Right lobe of liver (tissue), 6 donors: Measurements from ENCODE around the gene SLC29A1. TPM values are rescaled to one million over a fixed set of nuclear protein-coding genes. Genes with fewer than 3 reads are reported as not detected.

Experiments used
- ATAC-seq, 4 donors: fragments of 200-7000 bp; cut with Tn5 transposase; one replicate each; pipeline ENCODE4 v1.9.1; 2020; ENCODE audit warnings: mild to moderate bottlenecking in 4 of 4, moderate library complexity in 4 of 4
- DNase-seq, 3 donors: peaks; one replicate each; pipeline ENCODE4 v3.0.0-alpha.2; 2020
- H3K27ac ChIP-seq, 3 donors: fragments of 200-600 bp; one replicate each; pipeline ENCODE4 v1.8.0; 2022
- H3K27me3 ChIP-seq, 2 donors: fragments of 200-600 bp; one replicate each; pipeline ENCODE4 v1.8.0; 2022
- H3K36me3 ChIP-seq, 4 donors: fragments of 200-600 bp; sonication (generic) in 1 of 4; one replicate each; pipeline versions ENCODE4 v1.5.1 to v1.8.0; 2017 to 2022; ENCODE audit warnings: control low read depth in 1 of 4
- H3K4me1 ChIP-seq, 4 donors: fragments of 200-600 bp; sonication (generic) in 1 of 4; one replicate each; pipeline versions ENCODE4 v1.5.1 to v1.8.0; 2017 to 2022; ENCODE audit warnings: control low read depth in 1 of 4
- H3K4me3 ChIP-seq, 3 donors: fragments of 200-600 bp; one replicate each; pipeline ENCODE4 v1.8.0; 2022
- H3K9me3 ChIP-seq, 4 donors: fragments of 200-600 bp; sonication (generic) in 1 of 4; one replicate each; pipeline versions ENCODE4 v1.5.1 to v1.8.0; 2017 to 2022; ENCODE audit warnings: control low read depth in 1 of 4
- CTCF ChIP-seq, 4 donors: fragments of 200-600 bp in 3 of 4; fragments of 450-650 bp in 1 of 4; IDR thresholded peaks; one replicate each; pipeline versions ENCODE4 v1.5.1 to v1.8.0; 2016 to 2022; ENCODE audit warnings: antibody characterized with exemption in 4 of 4, mild to moderate bottlenecking in 2 of 4
- POLR2A ChIP-seq: fragments of 450-650 bp; IDR thresholded peaks from one replicate; pipeline ENCODE4 v1.6.1; 2017; ENCODE audit warnings: antibody characterized with exemption, mild to moderate bottlenecking
- WGBS: methylation state at CpG from one replicate; pipeline ENCODE4 v1.1.6; 2018; ENCODE audit warnings: low coverage, low lambda C conversion rate; ENCODE audit not compliant: insufficient coverage; ENCODE audit errors: missing lambda C conversion rate; 5-methylcytosine and 5-hydroxymethylcytosine counted together
- intact Hi-C, 2 donors: fragments of 100-400 bp; cut with DNase I; formaldehyde crosslinking; loops; one replicate each; pipeline versions ENCODE4 v1.11.2 to v1.14.1; 2022
- total RNA-seq, 6 experiments: library from RNA; depleted of rRNA in 2 of 6; stranded (reverse); fragments of >200 nt in 2 of 6; fragmentation: NEBNext Ultra II Directional in 3 of 6; extraction: Animal tissue kit (Norgen Biotek cat#: 25700) in 3 of 6; gene quantifications; one replicate each; pipeline versions ENCODE4 v1.1.0 to v1.2.4, GENCODE V29; 2016 to 2023
- donor health status: DM: no; HTN: yes; CAD: no.
- donor health status: DM: no; HTN: no; CAD: no.
- donor health status: DM: no; HTN: no; CAD: no.
- donor health status: DM: no; HTN: yes; CAD: no.
- donor health status: DM: no; HTN: yes; CAD: no.

The SLC29A1 gene
- total RNA-seq, 6 experiments from 2014 or later = 27.4 to 51.3 (median 31.4) TPM

DNA sequence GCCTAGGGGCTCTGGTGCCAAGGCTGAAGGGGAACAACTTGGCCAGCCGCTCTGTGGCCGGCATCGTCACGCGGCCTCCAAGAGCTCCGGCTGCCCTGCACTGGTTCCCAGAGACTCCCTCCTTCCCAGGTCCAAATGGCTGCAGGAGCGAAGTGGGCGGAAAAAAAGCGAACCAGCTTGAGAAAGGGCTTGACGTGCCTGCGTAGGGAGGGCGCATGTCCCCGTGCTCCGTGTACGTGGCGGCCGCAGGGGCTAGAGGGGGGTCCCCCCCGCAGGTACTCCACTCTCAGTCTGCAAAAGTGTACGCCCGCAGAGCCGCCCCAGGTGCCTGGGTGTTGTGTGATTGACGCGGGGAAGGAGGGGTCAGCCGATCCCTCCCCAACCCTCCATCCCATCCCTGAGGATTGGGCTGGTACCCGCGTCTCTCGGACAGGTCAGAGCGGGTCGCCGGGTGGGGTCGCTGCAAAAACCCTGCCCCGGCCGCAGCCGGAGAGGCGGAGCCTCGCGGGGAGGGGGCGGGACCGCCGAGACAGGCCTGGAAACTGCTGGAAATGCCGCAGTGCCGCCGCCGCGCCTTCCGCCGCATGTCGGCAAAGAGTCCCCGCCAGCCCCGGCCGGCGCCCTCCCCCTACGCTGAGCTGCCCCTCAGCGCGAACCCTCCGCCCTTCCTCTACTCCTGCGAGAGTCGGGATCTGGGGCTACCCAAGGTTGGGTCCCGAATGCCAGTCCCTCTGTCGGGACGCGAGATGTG is 22.7 kb downstream of the SLC29A1 start:
- Histone ChIP-seq H3K27me3 (no peaks in the 10 kb centered on the region), H3K36me3 (peaks cover 7 to 28% (median 22%) of the 10 kb centered on the region in 4 donors), H3K4me1 (peaks cover 0 to 36% (median 2%) of the 10 kb centered on the region in 4 donors), H3K4me3 (peak overlapping the region; percentile 67 to 73 (median 73)), H3K9me3 (no peaks in the 10 kb centered on the region), H3K27ac (peak overlapping the region; percentile 100)
- peak; percentile 6 to 43 (median 31) for TF ChIP-seq CTCF (IDR thresholded peaks at IDR 0.05)
- no peak for TF ChIP-seq POLR2A
- WGBS = 0% methylated on average over 4 of the region's 62 CpGs
- intact Hi-C loops = no loop called here
- ATAC-seq (peak; percentile 75 to 89 (median 81)), DNase-seq (peak; percentile 94 to 96 (median 95))

DNA sequence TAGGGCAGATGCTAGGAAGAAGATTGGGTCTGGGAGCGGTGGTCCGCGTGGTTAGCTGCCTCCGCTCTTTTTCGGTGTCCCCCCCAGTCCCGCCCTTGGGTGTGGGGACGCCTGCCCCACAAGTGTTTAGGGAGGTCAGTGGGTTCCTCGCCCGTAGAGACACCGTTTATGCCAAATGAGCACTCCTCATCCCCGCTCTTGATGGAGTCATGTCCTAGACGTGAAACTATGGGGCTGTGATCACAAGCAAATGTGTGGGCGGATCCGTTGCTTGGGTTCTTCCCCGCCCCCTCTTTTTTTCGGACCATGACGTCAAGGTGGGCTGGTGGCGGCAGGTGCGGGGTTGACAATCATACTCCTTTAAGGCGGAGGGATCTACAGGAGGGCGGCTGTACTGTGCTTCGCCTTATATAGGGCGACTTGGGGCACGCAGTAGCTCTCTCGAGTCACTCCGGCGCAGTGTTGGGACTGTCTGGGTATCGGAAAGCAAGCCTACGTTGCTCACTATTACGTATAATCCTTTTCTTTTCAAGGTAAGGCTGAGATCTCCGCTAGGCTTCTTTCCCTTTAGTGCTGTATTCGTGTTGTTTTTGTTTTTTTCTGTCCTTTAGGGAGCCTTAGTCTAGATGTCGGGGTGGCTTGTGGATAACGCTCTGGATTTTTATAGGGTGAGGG is 23.4 kb downstream of the SLC29A1 start, which contains the start of gene HSP90AB1:
Gene HSP90AB1, plus strand, starts transcription at position 439 of the 675 bp plus-strand sequence. CDS start 1,529 bp downstream, outside the sequence.
- H3K4me1 ChIP-seq = peaks cover 0 to 43% (median 2%) of the 10 kb centered on the region in 4 donors
- intact Hi-C loops = no loop called here
- under 1% methylated on average over 33 of the region's 34 CpGs for WGBS
- peak within 1 kb of the TSS; percentile 100 for H3K27ac ChIP-seq
- peaks cover 7 to 35% (median 27%) of the 10 kb centered on the region in 4 donors for H3K36me3 ChIP-seq
- peak; percentile 72 to 86 (median 82) for ATAC-seq
- TF ChIP-seq POLR2A (peak; percentile 99), CTCF (IDR thresholded peaks at IDR 0.05) (no peak)
- H3K27me3 ChIP-seq = no peaks in the 10 kb centered on the region
- peak; percentile 91 to 97 (median 96) for DNase-seq
- H3K9me3 ChIP-seq = no peaks in the 10 kb centered on the region
- H3K4me3 ChIP-seq = peak within 1 kb of the TSS; percentile 67 to 73 (median 73)

- peak; percentile 26 to 38 (median 28) for ATAC-seq
- intact Hi-C loops = no loop called here
- peak overlapping the region; percentile 100 for H3K27ac ChIP-seq
- H3K4me3 ChIP-seq = peak overlapping the region; percentile 67 to 73 (median 73)
- no peak for TF ChIP-seq POLR2A
- TF ChIP-seq CTCF (IDR thresholded peaks at IDR 0.05) = no peak
- WGBS = under 1% methylated on average over 30 of the region's 52 CpGs
- peaks cover 7 to 43% (median 35%) of the 10 kb centered on the region in 4 donors for H3K36me3 ChIP-seq
- no peaks in the 10 kb centered on the region for H3K9me3 ChIP-seq
- peak; percentile 79 to 83 (median 82) for DNase-seq
- peaks cover 0 to 47% (median 2%) of the 10 kb centered on the region in 4 donors for H3K4me1 ChIP-seq
- H3K27me3 ChIP-seq = no peaks in the 10 kb centered on the region
Observed at GRCh38 chr6:44247338-44248302, 24.2 kb downstream of the SLC29A1 start.

DNA sequence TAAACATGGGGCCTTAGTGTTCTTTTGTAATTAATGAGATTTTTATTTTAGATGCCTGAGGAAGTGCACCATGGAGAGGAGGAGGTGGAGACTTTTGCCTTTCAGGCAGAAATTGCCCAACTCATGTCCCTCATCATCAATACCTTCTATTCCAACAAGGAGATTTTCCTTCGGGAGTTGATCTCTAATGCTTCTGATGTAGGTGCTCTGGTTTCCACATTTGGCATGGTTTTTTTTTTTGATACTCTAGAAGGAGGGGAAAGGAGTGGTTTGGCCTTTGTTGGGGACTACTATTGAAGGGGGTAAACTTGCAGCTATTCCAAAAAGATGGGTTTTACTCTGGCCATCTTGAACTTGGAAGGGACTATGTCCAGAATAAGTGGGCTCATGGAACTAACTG is 25.2 kb downstream of the SLC29A1 start:
- DNase-seq (no peak), ATAC-seq (no peak)
- intact Hi-C loops = no loop called here
- peaks cover 0 to 47% (median 2%) of the 10 kb centered on the region in 4 donors for H3K4me1 ChIP-seq
- H3K27me3 ChIP-seq = no peaks in the 10 kb centered on the region
- H3K4me3 ChIP-seq = peak overlapping the region; percentile 67 to 73 (median 73)
- no peaks in the 10 kb centered on the region for H3K9me3 ChIP-seq
- H3K27ac ChIP-seq = peak overlapping the region; percentile 100
- TF ChIP-seq POLR2A = no peak
- no peak for TF ChIP-seq CTCF (IDR thresholded peaks at IDR 0.05)
- peaks cover 7 to 52% (median 41%) of the 10 kb centered on the region in 4 donors for H3K36me3 ChIP-seq
- WGBS = 7% methylated on average over 1 of the region's 1 CpG
